Endothelial cell of hepatic sinusoid (primary cell): Measurements from ENCODE around the gene PDE8A.
"Not testable (repeated sequence)": the region's sequence is repeated elsewhere in the genome, so short reads cannot be mapped to it uniquely, and the experiment has no call there.

Experiments used
- in situ Hi-C: cut with HindIII; loops from 2 replicates; pipeline ENCODE4 v1.10.0; 2017; ENCODE audit warnings: low sequenced_read_pairs

Gene PDE8A

GRCh38 chr15:84956199-84956598 is 25.5 kb upstream of the PDE8A start:
- in situ Hi-C loops = loop anchor here (5.0 kb wide), 2 partner anchors 86 to 119 kb away; no protein-coding TSS in a partner anchor

GRCh38 chr15:84960391-84961113 is 21.1 kb upstream of the PDE8A start:
- in situ Hi-C loops = no loop called here

GRCh38 chr15:84961114-84961452 is 20.6 kb upstream of the PDE8A start:
- in situ Hi-C loops = no loop called here

GRCh38 chr15:84961707-84962106 is 19.9 kb upstream of the PDE8A start:
- in situ Hi-C loops = no loop called here

GRCh38 chr15:84962955-84963354 is 18.7 kb upstream of the PDE8A start:
- in situ Hi-C loops = no loop called here

GRCh38 chr15:84967380-84967779 is 14.3 kb upstream of the PDE8A start:
- in situ Hi-C loops = no loop called here

GRCh38 chr15:84968301-84968700 is 13.4 kb upstream of the PDE8A start:
- in situ Hi-C loops = no loop called here

GRCh38 chr15:84969257-84969656 is 12.4 kb upstream of the PDE8A start:
- in situ Hi-C loops = no loop called here

- in situ Hi-C loops = no loop called here
Measured at GRCh38 chr15:84970843-84971242, 10.8 kb upstream of the PDE8A start.

GRCh38 chr15:84973492-84974460 is 7.9 kb upstream of the PDE8A start:
- in situ Hi-C loops = no loop called here

- in situ Hi-C loops = no loop called here
Measured at GRCh38 chr15:84975871-84976351, 5.7 kb upstream of the PDE8A start.

- in situ Hi-C loops = no loop called here
Measured at GRCh38 chr15:84976746-84977345, 4.8 kb upstream of the PDE8A start.

- in situ Hi-C loops = no loop called here
Measured at GRCh38 chr15:84979651-84980050, 2.0 kb upstream of the PDE8A start.

- in situ Hi-C loops = no loop called here
Measured at GRCh38 chr15:84980196-84981053, 1.2 kb upstream of the PDE8A start.

- in situ Hi-C loops = no loop called here
Measured at GRCh38 chr15:84981054-84981710, 474 bp upstream of the PDE8A start.

- in situ Hi-C loops = no loop called here
Measured at GRCh38 chr15:84982301-84982920, 755 bp downstream of the PDE8A start.

GRCh38 chr15:84983294-84983693 is 1.6 kb downstream of the PDE8A start:
- in situ Hi-C loops = no loop called here

GRCh38 chr15:84983711-84984110 is 2.1 kb downstream of the PDE8A start:
- in situ Hi-C loops = no loop called here

GRCh38 chr15:84985158-84985557 is 3.5 kb downstream of the PDE8A start:
- in situ Hi-C loops = no loop called here

GRCh38 chr15:84987351-84987750 is 5.7 kb downstream of the PDE8A start:
- in situ Hi-C loops = not testable (repeated sequence)
